GM23338 (cell line): ENCODE measurements around the gene UNC45A. TPM values are rescaled to one million over a fixed set of nuclear protein-coding genes. Genes with fewer than 3 reads are reported as not detected.

Source experiments
- ATAC-seq: fragments of 200-7000 bp; cut with Tn5 transposase; 3 replicates; pipeline ENCODE4 v1.9.1; 2020
- DNase-seq: peaks from one replicate; pipeline ENCODE4 v3.0.0-alpha.2; 2015; ENCODE audit warnings: low spot score
- H2AFZ ChIP-seq: fragments of 200-600 bp; sonication (generic); 2 replicates; pipeline ENCODE4 v1.8.0; 2016; ENCODE audit warnings: antibody characterized with exemption, mild to moderate bottlenecking, moderate library complexity
- H3F3A ChIP-seq: fragments of 200-600 bp; sonication (generic); replicated peaks from 2 replicates; pipeline ENCODE4 v1.8.0; 2017; ENCODE audit warnings: antibody characterized with exemption, mixed run types, low read depth
- H3K27ac ChIP-seq: fragments of 200-600 bp; sonication (generic); 2 replicates; pipeline ENCODE4 v1.6.1; 2016; ENCODE audit warnings: low read depth
- H3K27me3 ChIP-seq: fragments of 200-600 bp; sonication (generic); 2 replicates; pipeline ENCODE4 v1.8.0; 2016; ENCODE audit warnings: mild to moderate bottlenecking, mixed run types, moderate library complexity; ENCODE audit not compliant: insufficient read depth
- H3K36me3 ChIP-seq: fragments of 200-600 bp; sonication (generic); 2 replicates; pipeline ENCODE4 v1.8.0; 2016; ENCODE audit warnings: mild to moderate bottlenecking; ENCODE audit not compliant: insufficient read depth
- H3K4me1 ChIP-seq: fragments of 200-600 bp; sonication (generic); 2 replicates; pipeline ENCODE4 v1.8.0; 2016; ENCODE audit warnings: mild to moderate bottlenecking, moderate library complexity; ENCODE audit not compliant: insufficient read depth
- H3K4me2 ChIP-seq: fragments of 200-600 bp; sonication (generic); 2 replicates; pipeline ENCODE4 v1.7.1; 2017; ENCODE audit warnings: mixed run types
- H3K4me3 ChIP-seq: fragments of 200-600 bp; sonication (generic); 2 replicates; pipeline ENCODE4 v1.6.1; 2016; ENCODE audit warnings: mixed run types
- H3K79me2 ChIP-seq: fragments of 200-600 bp; sonication (generic); replicated peaks from 2 replicates; pipeline ENCODE4 v1.8.0; 2017; ENCODE audit warnings: mild to moderate bottlenecking; ENCODE audit not compliant: insufficient read depth
- H3K9me2 ChIP-seq: fragments of 200-600 bp; sonication (generic); 2 replicates; pipeline ENCODE4 v1.8.0; 2017; ENCODE audit not compliant: insufficient read depth
- H4K20me1 ChIP-seq: fragments of 200-600 bp; sonication (generic); replicated peaks from 2 replicates; pipeline ENCODE4 v1.8.0; 2017; ENCODE audit warnings: mild to moderate bottlenecking; ENCODE audit not compliant: insufficient read depth
- H3K27ac Mint-ChIP-seq: 2 replicates; pipeline ENCODE4 v1.8.0; 2020; ENCODE audit warnings: inconsistent platforms, mild to moderate bottlenecking, moderate library complexity, mixed read lengths
- H3K27me3 Mint-ChIP-seq: 3 replicates; pipeline ENCODE4 v1.8.0; 2022; ENCODE audit warnings: low read depth, mild to moderate bottlenecking, moderate library complexity, mixed read lengths, inconsistent platforms; ENCODE audit not compliant: insufficient read depth, poor library complexity
- H3K36me3 Mint-ChIP-seq: 3 replicates; pipeline ENCODE4 v1.8.0; 2021; ENCODE audit warnings: low read depth, mild to moderate bottlenecking, inconsistent platforms, moderate library complexity, mixed read lengths
- H3K4me1 Mint-ChIP-seq: 3 replicates; pipeline ENCODE4 v1.8.0; 2020; ENCODE audit warnings: mild to moderate bottlenecking, inconsistent platforms, mixed read lengths
- H3K4me3 Mint-ChIP-seq: 3 replicates; pipeline ENCODE4 v1.8.0; 2021; ENCODE audit warnings: moderate library complexity, mild to moderate bottlenecking, inconsistent platforms, mixed read lengths
- H3K9me3 Mint-ChIP-seq: 3 replicates; pipeline ENCODE4 v1.8.0; 2020; ENCODE audit warnings: moderate library complexity, mild to moderate bottlenecking, inconsistent platforms, mixed read lengths
- EZH2 ChIP-seq: fragments of 200-600 bp; sonication (generic); IDR thresholded peaks from one replicate; pipeline ENCODE4 v1.8.0; 2017; ENCODE audit warnings: antibody characterized with exemption, mild to moderate bottlenecking, low read depth; ENCODE audit not compliant: unreplicated experiment
- EZH2phosphoT487 ChIP-seq: fragments of 200-600 bp; sonication (generic); IDR thresholded peaks from one replicate; pipeline ENCODE4 v1.8.1; 2018; ENCODE audit warnings: antibody characterized with exemption; ENCODE audit not compliant: unreplicated experiment
- NANOG ChIP-seq: IDR thresholded peaks from 2 replicates; pipeline ENCODE4 v1.6.1; 2016; ENCODE audit warnings: antibody characterized with exemption, borderline replicate concordance
- REST ChIP-seq: IDR thresholded peaks from one replicate; pipeline ENCODE4 v1.6.1; 2018; ENCODE audit warnings: antibody characterized with exemption; ENCODE audit not compliant: unreplicated experiment
- ZNF114 ChIP-seq: fragments of 250-450 bp; sonication (Bioruptor Pico); IDR thresholded peaks from 2 replicates; pipeline ENCODE4 v1.5.0; 2020; ENCODE audit warnings: mild to moderate bottlenecking, moderate library complexity
- ZNF462 ChIP-seq: fragments of 250-450 bp; sonication (Bioruptor Pico); IDR thresholded peaks from 2 replicates; pipeline ENCODE4 v1.5.0; 2020; ENCODE audit warnings: mild to moderate bottlenecking, moderate library complexity
- polyA plus RNA-seq: library from polyadenylated mRNA; unstranded; fragments of >200 nt; fragmentation: Nextera tagmentation; extraction: Ambion mirVana; gene quantifications from 2 replicates; pipeline ENCODE4 v1.2.1, GENCODE V29; 2016
- total RNA-seq: library from RNA; depleted of rRNA; stranded (reverse); fragments of >200 nt; shearing (Covaris generic); gene quantifications from 2 replicates; pipeline ENCODE4 v1.2.3, GENCODE V29; 2014

Gene UNC45A
- total and polyA plus RNA-seq, 2 experiments from 2014 or later: 40.2 to 86.8 TPM

DNA sequence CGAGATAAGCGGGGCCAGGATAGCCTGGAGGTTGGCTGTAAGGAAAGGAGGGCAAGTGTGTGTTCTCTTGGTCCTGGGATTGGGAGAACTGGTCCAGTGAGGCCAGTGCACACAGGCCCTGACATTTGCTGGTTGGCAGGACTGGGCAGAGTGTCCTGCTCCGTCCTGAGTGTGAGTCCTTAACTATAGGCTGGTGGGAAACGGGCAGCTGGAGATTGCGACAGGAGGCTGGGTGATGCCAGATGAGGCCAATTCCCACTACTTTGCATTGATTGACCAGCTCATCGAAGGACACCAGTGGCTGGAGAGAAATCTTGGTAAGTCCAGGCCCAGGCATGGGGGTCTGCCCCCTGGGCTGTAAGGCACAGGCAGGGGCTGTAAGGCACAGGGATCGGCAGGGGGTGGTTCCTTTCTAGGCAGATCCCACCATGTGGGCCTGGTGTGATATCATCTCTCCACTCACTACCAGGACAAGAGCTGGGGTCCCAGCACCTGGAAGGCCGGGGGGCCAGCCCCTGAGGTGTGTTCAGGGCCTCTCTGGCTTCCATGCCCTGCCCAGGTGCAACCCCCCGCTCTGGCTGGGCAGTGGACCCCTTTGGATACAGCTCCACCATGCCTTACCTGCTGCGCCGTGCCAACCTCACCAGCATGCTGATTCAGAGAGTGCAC lies 28.8 kb upstream of the UNC45A start:
- Histone ChIP-seq H3K36me3 (no peaks in the 10 kb centered on the region), H3K4me3 (no peak overlapping the region), H3K27ac (no peak overlapping the region), H3K9me2 (no peaks in the 10 kb centered on the region), H3K4me1 (peaks cover 18% of the 10 kb centered on the region), H3K4me2 (no peak overlapping the region), H2AFZ (no peak overlapping the region), H3F3A (peaks cover 15% of the 10 kb centered on the region), H4K20me1 (no peaks in the 10 kb centered on the region), H3K79me2 (no peaks in the 10 kb centered on the region), H3K27me3 (peaks cover 20% of the 10 kb centered on the region)
- ATAC-seq (no peak), DNase-seq (no peak)
- peaks cover 21% of the 10 kb centered on the region for H3K27me3 Mint-ChIP-seq
- TF ChIP-seq EZH2: no peak
- TF ChIP-seq REST: no peak
- H3K4me3 Mint-ChIP-seq: no peak overlapping the region
- H3K27ac Mint-ChIP-seq: no peak overlapping the region; the same call in 1 of the 2 replicates
- H3K4me1 Mint-ChIP-seq: peaks cover 11% of the 10 kb centered on the region
- peaks cover 11% of the 10 kb centered on the region for H3K36me3 Mint-ChIP-seq
- no peaks in the 10 kb centered on the region; the same call in 2 of the 3 replicates for H3K9me3 Mint-ChIP-seq

GRCh38 chr15:90907051-90907660 lies 27.9 kb upstream of the UNC45A start:
- no peak overlapping the region for H3K4me2 ChIP-seq
- H3K4me1 ChIP-seq: peaks cover 11% of the 10 kb centered on the region; the same call in 1 of the 2 replicates
- Mint-ChIP-seq H3K4me3 (no peak overlapping the region), H3K27me3 (peaks cover 19% of the 10 kb centered on the region), H3K36me3 (peaks cover 11% of the 10 kb centered on the region), H3K9me3 (no peaks in the 10 kb centered on the region; the same call in 2 of the 3 replicates), H3K27ac (no peak overlapping the region), H3K4me1 (peaks cover 3% of the 10 kb centered on the region)
- H3K9me2 ChIP-seq: no peaks in the 10 kb centered on the region
- no peaks in the 10 kb centered on the region for H3K36me3 ChIP-seq
- H3K27ac ChIP-seq: no peak overlapping the region
- no peak for ATAC-seq
- H3K4me3 ChIP-seq: no peak overlapping the region
- H2AFZ ChIP-seq: no peak overlapping the region
- no peaks in the 10 kb centered on the region for H4K20me1 ChIP-seq
- peaks cover 9% of the 10 kb centered on the region for H3F3A ChIP-seq
- no peak for DNase-seq
- H3K27me3 ChIP-seq: peaks cover 20% of the 10 kb centered on the region
- no peaks in the 10 kb centered on the region for H3K79me2 ChIP-seq
- TF ChIP-seq NANOG: no peak
- no peak for TF ChIP-seq EZH2phosphoT487
- no peak for TF ChIP-seq ZNF462 (CRISPR knock-in tag)
- no peak for TF ChIP-seq REST
- TF ChIP-seq ZNF114: no peak
